ENCODE measurements around the gene WNT7B.

- no peak for TF ChIP-seq POLR2A (IDR thresholded peaks at IDR 0.05)
- no peak for TF ChIP-seq CTCF (IDR thresholded peaks at IDR 0.05)
These were observed 42.2 kb downstream of the WNT7B start for GRCh38 chr22:45934659-45935341.

Measured in Peyer's patch (tissue), 4 donors.